PC-9 (cell line): ENCODE data around the gene SNX12. TPM values are rescaled to one million over a fixed set of nuclear protein-coding genes. Genes with fewer than 3 reads are reported as not detected.

Experiments used
- BruUV-seq: library from RNA; stranded (reverse); fragments of 400-500 nt; replicated peaks from 2 replicates; lab custom pipeline; 2021; lab: Mats Ljungman, UMichigan
- CTCF ChIA-PET: fragments of 300-600 bp; sonication (Branson Sonifier 250); formaldehyde crosslinking; loops from one replicate; lab custom pipeline; 2022; ENCODE audit warnings: antibody characterized with exemption; lab: Charles Lee
- POLR2A ChIA-PET: fragments of 300-600 bp; sonication (Branson Sonifier 250); formaldehyde crosslinking; loops from one replicate; lab custom pipeline; 2022; ENCODE audit warnings: antibody characterized with exemption; ENCODE audit not compliant: unreplicated experiment; lab: Charles Lee
- DNase-seq, 2 experiments: peaks; one replicate each; pipeline versions ENCODE4 v3.0.0 to v3.0.0-alpha.2; 2015 to 2022; ENCODE audit warnings: mixed read lengths in 1 of 2
- H2AFZ ChIP-seq: fragments of 200-600 bp; sonication (generic); 2 replicates; pipeline ENCODE4 v1.8.1; 2017; ENCODE audit warnings: antibody characterized with exemption
- H3F3A ChIP-seq: fragments of 200-600 bp; sonication (generic); 2 replicates; pipeline ENCODE4 v1.8.1; 2017; ENCODE audit warnings: antibody characterized with exemption, mild to moderate bottlenecking, low read depth; ENCODE audit not compliant: insufficient read depth
- H3K27ac ChIP-seq: fragments of 200-600 bp; sonication (generic); 2 replicates; pipeline ENCODE4 v1.6.1; 2016; ENCODE audit warnings: mixed run types
- H3K27me3 ChIP-seq: fragments of 200-600 bp; sonication (generic); 2 replicates; pipeline ENCODE4 v1.6.1; 2016; ENCODE audit warnings: low read depth, mixed run types; ENCODE audit not compliant: insufficient read depth
- H3K36me3 ChIP-seq: fragments of 200-600 bp; sonication (generic); 2 replicates; pipeline ENCODE4 v1.6.1; 2016; ENCODE audit warnings: low read depth, mixed run types
- H3K4me1 ChIP-seq: fragments of 200-600 bp; sonication (generic); replicated peaks from 2 replicates; pipeline ENCODE4 v1.6.1; 2016; ENCODE audit warnings: mixed run types; ENCODE audit not compliant: insufficient read depth
- H3K4me2 ChIP-seq: fragments of 200-600 bp; sonication (generic); 2 replicates; pipeline ENCODE4 v1.6.1; 2017; ENCODE audit warnings: mixed run types
- H3K4me3 ChIP-seq: fragments of 200-600 bp; sonication (generic); 2 replicates; pipeline ENCODE4 v1.6.1; 2016; ENCODE audit warnings: mixed run types
- H3K79me2 ChIP-seq: fragments of 200-600 bp; sonication (generic); 2 replicates; pipeline ENCODE4 v1.6.1; 2017; ENCODE audit warnings: low read depth, mixed run types
- H3K9me2 ChIP-seq: fragments of 200-600 bp; sonication (generic); 2 replicates; pipeline ENCODE4 v1.8.1; 2017; ENCODE audit warnings: mild to moderate bottlenecking; ENCODE audit not compliant: insufficient read depth
- H3K9me3 ChIP-seq: fragments of 200-600 bp; sonication (generic); 2 replicates; pipeline ENCODE4 v1.8.1; 2016; ENCODE audit warnings: low read depth; ENCODE audit not compliant: insufficient read depth
- H4K20me1 ChIP-seq: fragments of 200-600 bp; sonication (generic); 2 replicates; pipeline ENCODE4 v1.8.1; 2017; ENCODE audit not compliant: insufficient read depth
- CTCF ChIP-seq: fragments of 200-600 bp; sonication (generic); conservative IDR thresholded peaks from 2 replicates; pipeline ENCODE4 v1.6.1; 2017; ENCODE audit warnings: mixed run types, antibody characterized with exemption, mild to moderate bottlenecking, moderate library complexity
- EZH2 ChIP-seq: fragments of 200-600 bp; sonication (generic); IDR thresholded peaks from 2 replicates; pipeline ENCODE4 v1.8.0; 2017; ENCODE audit warnings: antibody characterized with exemption, low read depth
- intact Hi-C: fragments of 100-400 bp; cut with micrococcal nuclease; formaldehyde crosslinking; loops from one replicate; pipeline ENCODE4 v1.10.0; 2022; ENCODE audit not compliant: unreplicated experiment
- total RNA-seq: library from RNA; stranded (reverse); gene quantifications from 2 replicates; pipeline ENCODE4 v1.2.3, GENCODE V29; 2021

Gene SNX12
- total RNA-seq, 1 experiment from 2014 or later: 63.1 TPM

GRCh38 chrX:71060127-71060526, 8.0 kb downstream of the SNX12 start:
- POLR2A ChIA-PET: no interaction called here
- no peak overlapping the region for H3K4me3 ChIP-seq
- intact Hi-C loops: no loop called here
- H3K27ac ChIP-seq: no peak overlapping the region
- H3K9me2 ChIP-seq: no peaks in the 10 kb centered on the region
- H3K79me2 ChIP-seq: no peaks in the 10 kb centered on the region
- no peaks in the 10 kb centered on the region for H3K27me3 ChIP-seq
- CTCF ChIA-PET: no interaction called here
- no peaks in the 10 kb centered on the region for H3F3A ChIP-seq
- TF ChIP-seq EZH2 (no peak), CTCF (no peak)
- H4K20me1 ChIP-seq: no peaks in the 10 kb centered on the region
- H3K4me2 ChIP-seq: no peak overlapping the region
- no TSS peak for BruUV-seq
- no peaks in the 10 kb centered on the region for H3K36me3 ChIP-seq
- DNase-seq: no peak
- no peaks in the 10 kb centered on the region for H3K9me3 ChIP-seq
- H3K4me1 ChIP-seq: peaks cover 15% of the 10 kb centered on the region
- H2AFZ ChIP-seq: no peak overlapping the region

DNA sequence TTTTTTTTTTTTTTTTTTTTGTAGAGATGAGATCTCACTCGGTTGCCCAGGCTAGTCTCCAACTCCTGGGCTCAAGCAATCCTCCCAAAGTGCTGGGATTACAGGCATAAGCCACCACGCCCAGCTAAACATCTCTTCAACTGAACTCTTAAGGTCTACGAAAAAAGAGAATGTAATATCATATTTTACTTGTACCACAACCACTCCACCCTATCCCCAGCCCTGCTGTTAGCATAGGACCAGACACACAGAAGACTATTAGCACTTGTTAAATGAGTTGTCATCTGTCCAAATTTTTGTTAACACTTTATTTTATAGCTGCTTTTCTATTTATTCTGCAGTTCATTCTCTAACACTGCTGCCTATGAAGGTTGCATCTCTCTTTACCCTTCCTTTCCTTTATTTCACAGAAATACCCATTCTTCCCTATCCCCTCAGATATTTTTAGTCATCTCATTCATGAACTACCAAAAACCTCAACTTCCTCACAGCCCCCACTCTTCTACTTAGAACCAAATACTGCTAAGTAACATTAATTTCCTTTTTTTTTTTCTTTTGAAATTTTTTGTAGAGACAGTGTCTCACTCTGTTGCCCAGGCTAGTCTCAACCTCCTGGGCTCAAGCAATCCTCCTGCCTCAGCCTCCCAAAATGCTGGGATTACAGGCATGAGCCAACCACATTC, 10.1 kb downstream of the SNX12 start:
- H3K27ac ChIP-seq: peak overlapping the region; percentile 72; the same call in 1 of the 2 replicates
- H3F3A ChIP-seq: no peaks in the 10 kb centered on the region
- H3K4me3 ChIP-seq: no peak overlapping the region
- ChIA-PET POLR2A (interaction anchor here (0.7 kb wide), 1 partner anchor 925 kb away, joined by 4 read pairs; the partner anchor contains the start of gene IGBP1), CTCF (no interaction called here)
- H3K79me2 ChIP-seq: no peaks in the 10 kb centered on the region
- no peak overlapping the region for H3K4me2 ChIP-seq
- no peak for DNase-seq
- intact Hi-C loops: no loop called here
- no peaks in the 10 kb centered on the region for H3K36me3 ChIP-seq
- TF ChIP-seq CTCF: no peak
- TF ChIP-seq EZH2: no peak
- no peaks in the 10 kb centered on the region for H3K9me2 ChIP-seq
- peaks cover 15% of the 10 kb centered on the region for H3K4me1 ChIP-seq
- BruUV-seq: no TSS peak
- no peaks in the 10 kb centered on the region for H4K20me1 ChIP-seq
- H3K27me3 ChIP-seq: no peaks in the 10 kb centered on the region
- no peaks in the 10 kb centered on the region for H3K9me3 ChIP-seq
- no peak overlapping the region for H2AFZ ChIP-seq

GRCh38 chrX:71056867-71057266, 11.3 kb downstream of the SNX12 start:
- Histone ChIP-seq H3K79me2 (no peaks in the 10 kb centered on the region), H3K4me3 (no peak overlapping the region), H3K4me2 (peak overlapping the region; percentile 26), H2AFZ (no peak overlapping the region), H3K4me1 (peaks cover 15% of the 10 kb centered on the region), H4K20me1 (no peaks in the 10 kb centered on the region), H3K9me3 (no peaks in the 10 kb centered on the region), H3K27ac (peak overlapping the region; percentile 72), H3F3A (no peaks in the 10 kb centered on the region), H3K36me3 (no peaks in the 10 kb centered on the region), H3K9me2 (no peaks in the 10 kb centered on the region), H3K27me3 (no peaks in the 10 kb centered on the region)
- intact Hi-C loops: no loop called here
- DNase-seq: no peak
- TF ChIP-seq EZH2 (no peak), CTCF (no peak)
- ChIA-PET CTCF (no interaction called here), POLR2A (no interaction called here)
- BruUV-seq: no TSS peak
